HFF-Myc (cell line): ENCODE results near the gene RAD51B.

ENCODE experiments used
- DNase-seq: peaks from one replicate; pipeline ENCODE4 v3.0.0-alpha.2; 2011; ENCODE audit warnings: low read depth; ENCODE audit errors: extremely low read depth
- H3K4me3 ChIP-seq: replicated peaks from 2 replicates; pipeline ENCODE4 v1.5.1; 2011; ENCODE audit warnings: low read depth, mild to moderate bottlenecking, control low read depth, low read length
- CTCF ChIP-seq: IDR thresholded peaks from 2 replicates; pipeline ENCODE4 v1.5.1; 2012; ENCODE audit warnings: mild to moderate bottlenecking, low read depth, low read length, control low read depth; ENCODE audit errors: missing control alignments

The RAD51B gene

DNA sequence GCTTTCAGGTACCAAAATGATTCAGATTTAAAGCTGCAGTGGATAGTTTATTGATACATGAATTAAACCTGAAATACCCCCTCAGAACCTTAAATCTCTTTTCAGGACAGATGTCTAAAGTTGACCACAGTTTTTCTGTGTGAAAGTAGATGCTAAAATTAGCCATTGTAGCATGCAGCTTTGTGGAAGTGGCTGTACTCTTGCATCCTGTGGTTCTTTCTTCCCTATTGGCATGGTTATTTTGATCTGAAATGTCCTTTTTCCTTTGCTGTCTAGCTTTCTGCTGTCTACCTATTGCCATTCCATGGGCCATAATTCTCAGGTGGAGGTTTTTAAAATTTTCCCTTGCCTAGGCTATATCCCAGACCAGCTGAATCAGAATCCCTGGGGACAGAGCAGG, 517.7 kb downstream of the RAD51B start:
- no peak for TF ChIP-seq CTCF
- DNase-seq = no peak
- no peak overlapping the region for H3K4me3 ChIP-seq

GRCh38 chr14:68340262-68340661, 520.7 kb downstream of the RAD51B start:
- DNase-seq = no peak
- TF ChIP-seq CTCF = no peak
- no peak overlapping the region for H3K4me3 ChIP-seq

GRCh38 chr14:68341411-68342212, 522.0 kb downstream of the RAD51B start:
- no peak for TF ChIP-seq CTCF
- H3K4me3 ChIP-seq = no peak overlapping the region
- no peak for DNase-seq

- no peak overlapping the region for H3K4me3 ChIP-seq
- DNase-seq = no peak
- TF ChIP-seq CTCF = no peak
These were observed 522.7 kb downstream of the RAD51B start for GRCh38 chr14:68342216-68342763.

DNA sequence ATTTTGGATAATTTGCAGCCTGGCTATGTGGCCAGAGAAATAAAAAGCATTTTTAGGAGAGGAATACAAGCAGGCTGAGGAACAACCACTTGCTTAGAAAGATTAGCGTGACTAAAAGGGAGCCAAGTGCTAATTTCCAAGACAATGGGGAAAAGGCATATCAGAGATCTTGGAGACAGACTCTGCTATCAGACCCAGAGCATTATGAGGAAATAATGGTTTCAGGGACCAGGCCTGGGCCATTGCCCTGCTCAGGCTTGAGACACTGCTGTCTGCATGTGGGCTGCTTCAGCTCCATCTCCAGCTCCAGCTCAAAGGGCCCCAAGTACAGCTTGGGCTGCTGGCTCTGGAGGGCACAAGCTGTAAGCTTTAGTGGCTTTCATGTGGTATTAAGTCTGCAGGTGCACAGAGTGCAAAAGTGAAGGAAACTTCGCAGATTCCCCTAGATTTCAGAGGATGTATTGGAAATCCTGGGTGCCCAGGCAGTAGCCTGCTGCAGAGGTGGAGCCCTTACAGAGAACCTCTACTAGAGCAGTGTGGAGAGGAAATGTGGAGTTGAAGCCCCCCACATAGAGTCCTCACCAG, 524.0 kb downstream of the RAD51B start:
- no peak for TF ChIP-seq CTCF
- DNase-seq = no peak
- no peak overlapping the region for H3K4me3 ChIP-seq

- no peak overlapping the region for H3K4me3 ChIP-seq
- no peak for DNase-seq
- TF ChIP-seq CTCF = no peak
These were observed 526.2 kb downstream of the RAD51B start for GRCh38 chr14:68345738-68346137.
